Activated naive CD4-positive, alpha-beta T cell treated with anti-CD3 and anti-CD28 coated beads, Interleukin-2, amount 50 U/mL, for 72 hours (primary cell): ENCODE data around the gene SPINDOC. TPM values are rescaled to one million over a fixed set of nuclear protein-coding genes. Genes with fewer than 3 reads are reported as not detected.
"Not testable (repeated sequence)": the region's sequence is repeated elsewhere in the genome, so short reads cannot be mapped to it uniquely, and the experiment has no call there.

Experiments
- ATAC-seq, 2 donors: fragments of 150-1000 bp; cut with Tn5 transposase; 2 replicates each; pipeline ENCODE4 v1.10.0; 2021; ENCODE audit warnings: mild to moderate bottlenecking in 2 of 2, moderate library complexity in 2 of 2
- DNase-seq, 2 donors: peaks; one replicate each; pipeline ENCODE4 v3.0.0; 2021 to 2022; ENCODE audit warnings: low spot score in 2 of 2
- H3K27ac Mint-ChIP-seq, 2 donors: one replicate each; pipeline ENCODE4 v1.8.0; 2022; ENCODE audit warnings: mild to moderate bottlenecking in 2 of 2, mixed read lengths in 2 of 2
- H3K36me3 Mint-ChIP-seq, 2 donors: one replicate each; pipeline ENCODE4 v1.8.0; 2022; ENCODE audit warnings: mixed read lengths in 2 of 2
- H3K9me3 Mint-ChIP-seq, 2 donors: one replicate each; pipeline ENCODE4 v1.8.0; 2022; ENCODE audit warnings: mixed read lengths in 2 of 2
- total RNA-seq, 2 donors: library from RNA; stranded (reverse); gene quantifications; one replicate each; pipeline ENCODE4 v1.2.3, GENCODE V29; 2022

The SPINDOC gene
- total RNA-seq, 2 donors from 2014 or later, result 30.8 to 39.0 TPM

DNA sequence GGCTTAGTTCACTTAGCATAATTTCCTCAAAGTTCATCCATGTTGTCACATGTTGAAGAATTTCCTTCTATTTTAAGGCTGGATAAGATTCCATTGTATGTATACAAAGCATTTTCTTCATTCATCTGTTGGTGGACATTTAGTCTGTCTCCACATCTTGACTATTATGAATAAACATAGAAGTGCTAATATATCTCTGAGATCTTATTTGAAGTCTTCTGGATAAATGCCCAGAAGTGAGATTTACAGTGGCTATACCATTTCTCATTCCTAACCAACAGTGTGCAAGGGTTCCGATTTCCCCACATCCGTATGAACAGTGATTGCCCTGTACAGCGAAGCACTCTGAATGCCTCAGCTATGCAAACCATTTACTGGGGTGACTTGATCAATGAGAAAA lies 38.1 kb upstream of the SPINDOC start:
- no peaks in the 10 kb centered on the region for H3K9me3 Mint-ChIP-seq
- ATAC-seq (no peak), DNase-seq (no peak)
- H3K27ac Mint-ChIP-seq, result no peak overlapping the region
- H3K36me3 Mint-ChIP-seq, result no peaks in the 10 kb centered on the region

DNA sequence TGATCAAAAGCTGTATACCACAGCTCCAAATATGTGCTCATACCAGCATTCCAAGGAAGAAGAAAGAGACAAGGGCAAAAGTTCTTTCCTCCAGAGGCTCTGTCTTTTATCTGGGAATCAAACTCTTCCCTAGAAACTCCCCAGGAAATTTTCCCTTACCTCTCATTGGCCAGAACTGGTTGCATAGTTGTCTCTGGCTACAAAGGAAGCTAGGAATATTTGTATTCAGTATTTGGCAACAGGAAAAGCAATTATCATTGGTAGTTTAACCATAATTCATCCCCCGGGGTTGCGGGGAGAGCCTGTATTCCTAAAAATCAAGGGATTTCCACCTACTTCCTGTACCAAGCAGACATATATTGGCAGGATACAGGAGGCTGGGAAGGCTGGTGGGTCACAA lies 34.2 kb upstream of the SPINDOC start:
- ATAC-seq, result no peak
- DNase-seq, result no peak
- no peak overlapping the region for H3K27ac Mint-ChIP-seq

DNA sequence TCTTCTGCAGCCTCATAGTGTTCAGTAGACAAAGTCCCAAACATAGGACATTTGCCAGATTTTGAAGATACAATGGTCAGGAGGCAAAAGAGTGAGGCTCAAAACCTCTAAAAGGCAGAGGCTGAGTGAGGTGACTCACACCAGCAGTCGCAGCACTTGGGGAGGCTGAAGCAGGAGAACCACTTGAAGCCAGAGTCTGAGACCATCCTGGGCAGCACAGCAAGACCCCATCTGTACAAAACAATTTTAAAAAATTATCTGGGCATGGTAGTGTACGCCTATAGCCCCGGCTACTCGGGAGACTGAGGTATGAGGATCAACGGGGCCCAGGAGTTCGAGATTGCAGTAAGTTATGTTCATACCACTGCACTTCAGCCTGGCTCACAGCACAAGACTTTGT lies 30.5 kb upstream of the SPINDOC start:
- Mint-ChIP-seq H3K9me3 (no peaks in the 10 kb centered on the region), H3K36me3 (no peaks in the 10 kb centered on the region), H3K27ac (no peak overlapping the region)
- ATAC-seq, result no peak
- no peak for DNase-seq

More for the DNA sequence above, 34.2 kb upstream of the SPINDOC start:
- Mint-ChIP-seq H3K9me3 (no peaks in the 10 kb centered on the region), H3K36me3 (no peaks in the 10 kb centered on the region)

DNA sequence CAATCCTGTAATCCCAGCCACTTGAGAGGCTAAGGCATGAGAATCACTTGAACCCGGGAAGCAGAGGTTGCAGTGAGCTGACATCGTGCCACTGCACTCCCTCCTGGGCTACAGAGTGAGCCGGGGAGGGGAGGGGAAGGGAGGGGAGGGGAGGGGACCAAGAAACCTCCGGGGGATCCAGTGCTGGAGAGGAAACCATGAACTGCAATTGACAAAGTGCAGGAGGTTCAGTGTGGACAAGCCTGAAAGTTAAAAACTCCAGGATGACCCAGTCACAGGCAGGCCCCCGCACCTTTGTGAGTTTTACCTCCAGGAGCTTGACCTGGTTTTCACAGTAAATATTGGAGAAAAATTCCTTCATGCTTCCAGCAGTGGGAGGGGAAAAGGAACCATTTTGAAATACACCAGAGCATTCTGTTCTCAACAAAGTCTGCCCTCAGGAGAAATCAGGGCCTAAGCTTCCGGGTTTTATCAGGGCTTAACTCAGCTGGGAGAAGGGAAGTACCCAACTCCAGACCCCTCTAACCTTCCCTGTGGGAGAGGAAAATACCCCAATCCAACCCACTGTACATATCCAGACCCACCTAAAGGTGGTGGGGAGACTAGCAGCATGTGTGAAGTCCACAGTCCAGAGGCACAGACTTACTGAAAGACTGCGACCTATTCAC lies 29.2 kb upstream of the SPINDOC start:
- ATAC-seq, result no peak
- no peaks in the 10 kb centered on the region for H3K36me3 Mint-ChIP-seq
- no peaks in the 10 kb centered on the region for H3K9me3 Mint-ChIP-seq
- no peak overlapping the region for H3K27ac Mint-ChIP-seq
- no peak for DNase-seq

GRCh38 chr11:63785823-63786222 lies 27.4 kb upstream of the SPINDOC start:
- no peak for ATAC-seq

GRCh38 chr11:63791495-63792167 lies 21.6 kb upstream of the SPINDOC start:
- DNase-seq (no peak), ATAC-seq (no peak)
- H3K27ac Mint-ChIP-seq, result peak overlapping the region in 1 of 2 donors; percentile 73
- peaks cover 6 to 11% of the 10 kb centered on the region in 2 donors for H3K9me3 Mint-ChIP-seq
- peaks cover 0 to 17% of the 10 kb centered on the region in 2 donors for H3K36me3 Mint-ChIP-seq

More at GRCh38 chr11:63785823-63786222, 27.4 kb upstream of the SPINDOC start:
- H3K9me3 Mint-ChIP-seq, result no peaks in the 10 kb centered on the region
- peaks cover 0 to under 1% of the 10 kb centered on the region in 2 donors for H3K36me3 Mint-ChIP-seq
- H3K27ac Mint-ChIP-seq, result no peak overlapping the region
- DNase-seq, result no peak

DNA sequence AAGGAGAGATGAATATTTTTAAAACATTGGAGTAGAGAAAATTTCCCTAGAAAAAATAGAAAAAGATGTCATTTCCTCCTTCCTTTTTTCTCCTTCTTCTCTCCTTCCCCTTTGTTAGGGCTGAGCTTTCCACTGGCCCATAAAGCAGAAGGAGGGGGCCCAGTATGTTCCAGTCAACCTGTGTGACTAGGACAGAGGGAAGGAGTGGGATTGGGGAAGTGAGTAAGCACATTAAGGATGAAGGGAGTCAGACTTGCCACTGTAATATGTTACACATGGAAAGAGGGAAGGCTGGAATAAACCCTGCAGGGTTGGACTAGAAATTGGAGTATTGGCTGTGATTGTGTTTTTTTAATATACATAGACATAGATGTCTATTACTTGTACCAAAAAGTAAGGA lies 20.1 kb upstream of the SPINDOC start:
- DNase-seq, result no peak
- Mint-ChIP-seq H3K27ac (no peak overlapping the region), H3K9me3 (peaks cover 6 to 11% of the 10 kb centered on the region in 2 donors), H3K36me3 (peaks cover 0 to 17% of the 10 kb centered on the region in 2 donors)
- no peak for ATAC-seq

DNA sequence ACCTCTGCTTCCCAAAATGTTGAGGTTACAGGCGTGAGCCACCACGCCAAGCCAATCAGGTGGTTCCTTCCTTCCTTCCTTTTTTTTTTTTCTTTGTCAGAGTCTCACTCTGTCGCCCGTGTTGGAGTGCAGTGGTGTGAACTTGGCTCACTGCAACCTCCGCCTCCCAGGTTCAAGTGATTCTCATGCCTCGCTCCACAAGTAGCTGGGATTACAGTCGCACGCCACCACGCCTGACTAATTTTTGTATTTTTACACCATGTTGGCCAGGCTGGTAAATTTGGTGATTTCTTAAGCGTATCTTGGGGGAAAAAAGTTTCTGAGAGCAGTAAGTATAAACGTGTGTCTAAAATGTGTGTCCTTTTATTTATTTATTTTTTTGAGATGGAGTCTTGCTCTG lies 18.2 kb upstream of the SPINDOC start:
- ATAC-seq (no peak), DNase-seq (no peak)
- no peak overlapping the region for H3K27ac Mint-ChIP-seq
- peaks cover 6 to 11% of the 10 kb centered on the region in 2 donors for H3K9me3 Mint-ChIP-seq
- peaks cover 0 to 17% of the 10 kb centered on the region in 2 donors for H3K36me3 Mint-ChIP-seq

DNA sequence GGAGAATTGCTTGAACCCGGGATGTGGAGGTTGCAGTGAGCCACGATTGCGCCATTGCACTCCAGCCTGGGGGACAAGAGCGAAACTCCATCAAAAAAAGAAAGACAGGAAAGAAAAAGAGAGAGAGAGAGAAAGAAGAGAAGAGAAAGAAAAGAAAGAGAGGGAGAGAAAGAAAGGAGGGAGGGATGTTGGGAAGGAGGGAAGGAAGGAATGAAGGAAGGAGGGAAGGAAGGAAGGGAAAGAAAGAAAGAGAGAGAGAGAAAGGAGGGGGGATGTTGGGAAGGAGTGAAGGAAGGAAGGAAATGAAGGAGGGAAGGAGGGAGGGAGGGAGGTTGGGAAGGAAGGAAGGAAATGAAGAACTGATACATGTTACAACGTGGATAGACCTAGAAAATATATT lies 12.3 kb upstream of the SPINDOC start:
- Mint-ChIP-seq H3K27ac (no peak overlapping the region), H3K9me3 (no peaks in the 10 kb centered on the region), H3K36me3 (no peaks in the 10 kb centered on the region)
- DNase-seq, result no peak
- no peak for ATAC-seq

DNA sequence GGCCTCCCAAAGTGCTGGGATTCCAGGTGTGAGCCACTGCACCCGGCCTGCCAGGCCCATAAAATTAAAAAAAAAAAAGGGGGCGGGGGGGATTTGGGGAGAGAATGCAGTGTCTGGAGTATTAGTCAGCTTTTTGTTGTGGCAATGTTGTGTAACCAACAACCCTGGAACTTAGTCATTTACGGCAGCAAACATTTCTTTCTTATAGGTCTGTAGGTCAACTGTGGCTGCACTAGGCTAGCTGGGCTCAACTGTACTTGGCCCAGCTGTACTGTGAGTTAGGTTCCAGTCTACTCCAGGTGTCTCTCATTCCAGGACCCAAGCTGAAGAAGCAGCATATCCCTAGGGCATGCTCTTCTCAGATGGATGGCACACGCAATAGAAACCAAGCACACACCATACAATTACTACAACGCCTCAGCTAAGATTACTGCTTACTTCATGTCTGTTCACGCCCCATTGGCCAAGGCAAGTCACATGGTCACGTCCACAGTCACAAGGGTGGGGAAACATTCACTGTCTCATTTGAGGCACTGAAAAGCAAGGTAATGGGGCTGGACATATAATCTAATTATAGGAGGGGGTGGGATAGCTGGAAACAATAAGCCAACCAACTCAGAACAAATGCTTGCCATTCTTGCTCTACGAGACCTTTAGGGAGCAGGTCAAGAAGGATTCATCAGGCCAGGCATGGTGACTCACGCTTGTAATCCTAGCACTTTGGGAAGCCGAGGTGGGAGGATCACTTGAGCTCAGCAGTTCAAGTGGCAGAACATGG lies 10.4 kb upstream of the SPINDOC start:
- DNase-seq (no peak), ATAC-seq (no peak)
- Mint-ChIP-seq H3K9me3 (no peaks in the 10 kb centered on the region), H3K27ac (peak overlapping the region in 1 of 2 donors; percentile 22), H3K36me3 (no peaks in the 10 kb centered on the region)

DNA sequence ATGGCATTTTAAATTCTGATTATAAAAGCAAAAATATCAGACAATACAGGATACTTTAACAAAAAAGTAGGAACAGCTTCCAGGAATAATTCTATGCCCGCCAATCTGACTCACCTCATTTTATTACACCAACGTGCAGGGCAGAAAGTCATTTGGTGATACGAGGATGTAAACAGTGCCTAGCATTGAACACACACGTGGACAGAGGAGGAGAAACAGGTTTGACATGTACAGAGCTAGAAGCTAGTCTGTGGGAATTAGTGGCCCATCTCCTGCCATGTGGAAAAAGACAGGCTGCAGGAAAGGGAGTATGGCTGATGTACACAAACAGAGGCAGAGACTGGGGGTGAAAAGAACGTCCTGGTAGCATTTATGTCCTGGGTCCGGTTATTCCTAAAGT lies 9.0 kb upstream of the SPINDOC start:
- DNase-seq, result no peak

DNA sequence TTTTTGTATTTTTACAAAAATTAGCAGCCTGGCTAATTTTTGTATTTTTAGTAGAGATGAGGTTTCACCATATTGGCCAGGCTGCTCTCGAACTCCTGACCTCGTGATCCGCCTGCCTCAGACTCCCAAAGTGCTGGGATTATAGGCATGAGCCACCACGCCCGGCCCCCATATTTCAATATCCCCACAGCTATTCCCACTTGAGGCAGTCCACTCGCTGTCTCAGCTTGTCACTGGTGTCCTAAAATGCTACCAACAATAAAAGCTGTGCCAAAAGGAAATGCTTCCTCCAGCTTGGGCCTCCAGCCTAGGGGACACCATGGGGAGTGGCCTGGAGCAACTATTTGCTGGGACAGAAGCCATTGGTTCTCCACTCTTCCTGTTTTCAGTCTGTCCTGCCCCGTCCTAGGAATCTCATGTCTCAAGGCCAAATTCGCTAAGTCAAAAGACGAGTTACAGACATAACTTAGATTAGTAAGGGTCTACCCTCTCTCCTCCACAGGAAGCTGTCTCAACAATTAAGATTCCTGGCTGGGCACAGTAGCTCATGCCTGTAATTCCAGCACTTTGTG lies 7.3 kb upstream of the SPINDOC start:
- H3K9me3 Mint-ChIP-seq, result no peaks in the 10 kb centered on the region
- H3K27ac Mint-ChIP-seq, result no peak overlapping the region
- H3K36me3 Mint-ChIP-seq, result no peaks in the 10 kb centered on the region
- DNase-seq (no peak), ATAC-seq (no peak)

More for the DNA sequence above, 9.0 kb upstream of the SPINDOC start:
- Mint-ChIP-seq H3K36me3 (no peaks in the 10 kb centered on the region), H3K9me3 (no peaks in the 10 kb centered on the region), H3K27ac (no peak overlapping the region)
- ATAC-seq, result no peak

- not testable (repeated sequence) for H3K9me3 Mint-ChIP-seq, DNase-seq, H3K27ac Mint-ChIP-seq, ATAC-seq
- H3K36me3 Mint-ChIP-seq, result peaks cover 13 to 14% of the 10 kb centered on the region in 2 donors
Observed at GRCh38 chr11:63810383-63810782, 2.9 kb upstream of the SPINDOC start.

DNA sequence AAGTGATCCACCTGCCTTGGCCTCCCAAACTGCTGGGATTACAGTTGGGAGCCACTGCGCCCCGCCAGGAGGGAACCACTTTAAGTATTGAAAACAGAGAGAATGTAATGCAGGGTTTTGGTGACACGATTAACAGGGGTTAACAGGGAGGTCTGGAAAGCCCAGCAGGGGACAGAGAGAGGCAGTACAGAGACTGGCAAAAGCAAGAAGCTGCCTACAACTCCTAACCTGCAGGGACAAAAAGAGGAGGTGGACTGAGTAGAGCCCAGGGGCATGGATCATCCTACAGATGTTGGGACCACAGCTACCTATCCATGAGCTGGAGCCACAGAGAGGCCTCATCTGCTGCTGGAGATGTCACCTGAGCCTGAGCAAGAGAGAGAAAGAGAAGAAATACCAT lies 1.7 kb upstream of the SPINDOC start:
- no peak for DNase-seq
- Mint-ChIP-seq H3K9me3 (no peaks in the 10 kb centered on the region), H3K36me3 (peaks cover 22 to 23% of the 10 kb centered on the region in 2 donors), H3K27ac (peak overlapping the region in 1 of 2 donors; percentile 45)
- no peak for ATAC-seq

- ATAC-seq, result peak; percentile 53 to 54
- peaks cover 28 to 32% of the 10 kb centered on the region in 2 donors for H3K36me3 Mint-ChIP-seq
- H3K27ac Mint-ChIP-seq, result peak overlapping the region in 1 of 2 donors; percentile 77
Observed at GRCh38 chr11:63813563-63814382, 517 bp downstream of the SPINDOC start.

GRCh38 chr11:63814383-63814736 lies 1.1 kb downstream of the SPINDOC start:
- H3K27ac Mint-ChIP-seq, result peak overlapping the region in 1 of 2 donors; percentile 77
- ATAC-seq (no peak), DNase-seq (no peak)
- H3K36me3 Mint-ChIP-seq, result peaks cover 28 to 32% of the 10 kb centered on the region in 2 donors
- H3K9me3 Mint-ChIP-seq, result no peaks in the 10 kb centered on the region

More at GRCh38 chr11:63813563-63814382, 517 bp downstream of the SPINDOC start:
- peak; percentile 40 to 62 for DNase-seq
- no peaks in the 10 kb centered on the region for H3K9me3 Mint-ChIP-seq
